Fibroblast of mammary gland (primary cell): ENCODE results near the gene IHH.

Experiments
- DNase-seq: peaks from one replicate; pipeline ENCODE4 v3.0.0-alpha.2; 2010; ENCODE audit warnings: low read depth
- H3K4me3 ChIP-seq: 2 replicates; pipeline ENCODE4 v1.5.1; 2011; ENCODE audit warnings: low read depth, mild to moderate bottlenecking, low read length, moderate library complexity; ENCODE audit not compliant: control insufficient read depth
- CTCF ChIP-seq: conservative IDR thresholded peaks from 2 replicates; pipeline ENCODE4 v1.5.1; 2011; ENCODE audit warnings: low read depth, low read length, inconsistent platforms; ENCODE audit not compliant: control insufficient read depth, insufficient read depth

The IHH gene

GRCh38 chr2:219084791-219085190 is 24.1 kb upstream of the IHH start:
- DNase-seq, result no peak
- no peak for TF ChIP-seq CTCF
- H3K4me3 ChIP-seq, result no peak overlapping the region

- H3K4me3 ChIP-seq, result no peak overlapping the region
- DNase-seq, result no peak
- TF ChIP-seq CTCF, result no peak
These were observed 21.7 kb upstream of the IHH start for GRCh38 chr2:219082332-219082958.

- TF ChIP-seq CTCF, result no peak
- DNase-seq, result no peak
- no peak overlapping the region for H3K4me3 ChIP-seq
These were observed 21.1 kb upstream of the IHH start for GRCh38 chr2:219081701-219082331.

GRCh38 chr2:219081096-219081495 is 20.4 kb upstream of the IHH start:
- DNase-seq, result no peak
- no peak for TF ChIP-seq CTCF
- H3K4me3 ChIP-seq, result no peak overlapping the region

GRCh38 chr2:219079417-219079816 is 18.7 kb upstream of the IHH start:
- peak; percentile 49 for DNase-seq
- no peak for TF ChIP-seq CTCF
- no peak overlapping the region for H3K4me3 ChIP-seq

DNA sequence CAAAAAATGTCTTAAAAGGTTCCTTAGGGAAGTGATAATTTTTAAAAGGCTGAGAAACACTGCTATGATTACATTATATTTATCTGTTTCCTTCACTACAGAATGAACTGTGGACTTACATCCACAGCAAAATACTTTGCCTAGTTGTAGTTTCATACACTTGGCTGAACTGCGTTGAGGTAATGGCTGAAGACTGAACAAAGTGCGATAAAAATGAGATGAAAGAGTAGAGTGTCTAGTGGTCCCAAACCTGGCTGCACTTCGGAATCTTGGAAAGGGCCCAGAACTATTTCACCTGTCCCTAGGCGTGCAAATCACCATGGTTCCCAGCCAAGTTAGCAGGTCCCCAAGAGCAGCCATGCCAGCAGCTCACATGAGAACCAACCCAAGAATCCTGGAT is 18.2 kb upstream of the IHH start:
- DNase-seq, result no peak
- no peak overlapping the region for H3K4me3 ChIP-seq
- TF ChIP-seq CTCF, result no peak
